CD14-positive monocyte (primary cell): ENCODE results near the gene STUM. TPM values are rescaled to one million over a fixed set of nuclear protein-coding genes. Genes with fewer than 3 reads are reported as not detected.

ENCODE experiments used
- DNase-seq, 3 donors: peaks; one replicate each; pipeline ENCODE4 v3.0.0-alpha.2; 2011 to 2022
- H2AFZ ChIP-seq: 2 replicates; pipeline ENCODE4 v1.6.0; 2012; ENCODE audit warnings: mild to moderate bottlenecking, low read depth, low read length, inconsistent platforms; ENCODE audit not compliant: insufficient read depth, poor library complexity, severe bottlenecking
- H3K27ac ChIP-seq, 2 donors: 1 replicate in 1 of 2; 2 replicates in 1 of 2; pipeline ENCODE4 v1.5.1; 2012 to 2013; ENCODE audit warnings: low read length in 2 of 2, control low read depth in 1 of 2, inconsistent platforms in 1 of 2, low read depth in 1 of 2, mild to moderate bottlenecking in 1 of 2
- H3K27me3 ChIP-seq, 2 donors: one replicate each; pipeline versions ENCODE4 v1.6.0 to v1.6.1; 2011 to 2013; ENCODE audit warnings: low read length in 2 of 2; ENCODE audit not compliant: control insufficient read depth in 2 of 2, insufficient read depth in 2 of 2
- H3K36me3 ChIP-seq, 2 donors: replicated peaks in 1 of 2; 1 replicate in 1 of 2; 2 replicates in 1 of 2; pipeline versions ENCODE4 v1.5.1 to v1.6.1; 2012 to 2013; ENCODE audit warnings: low read length in 2 of 2, control low read depth in 1 of 2, inconsistent platforms in 1 of 2, mild to moderate bottlenecking in 1 of 2; ENCODE audit not compliant: insufficient read depth in 2 of 2, control insufficient read depth in 1 of 2
- H3K4me1 ChIP-seq, 2 donors: 1 replicate in 1 of 2; 2 replicates in 1 of 2; pipeline versions ENCODE4 v1.5.1 to v1.6.1; 2012 to 2013; ENCODE audit warnings: low read length in 2 of 2, control low read depth in 1 of 2, inconsistent platforms in 1 of 2, mild to moderate bottlenecking in 1 of 2, moderate library complexity in 1 of 2; ENCODE audit not compliant: insufficient read depth in 2 of 2, control insufficient read depth in 1 of 2
- H3K4me2 ChIP-seq: replicated peaks from 2 replicates; pipeline ENCODE3; 2012; ENCODE audit warnings: low read length, moderate library complexity, mild to moderate bottlenecking; ENCODE audit not compliant: poor library complexity, severe bottlenecking; ENCODE audit errors: extremely low read depth
- H3K4me3 ChIP-seq, 3 experiments: fragments of 200-600 bp in 1 of 3; sonication (generic) in 1 of 3; replicated peaks in 1 of 3; 1 replicate in 2 of 3; 2 replicates in 1 of 3; pipeline ENCODE4 v1.5.1; 2011 to 2013; ENCODE audit warnings: low read length in 3 of 3, mild to moderate bottlenecking in 3 of 3, control low read depth in 2 of 3, low read depth in 2 of 3, inconsistent platforms in 1 of 3, moderate library complexity in 1 of 3
- H3K79me2 ChIP-seq: 2 replicates; pipeline ENCODE4 v1.6.0; 2012; ENCODE audit warnings: mild to moderate bottlenecking, control low read depth, inconsistent platforms, low read length, moderate library complexity; ENCODE audit not compliant: insufficient read depth
- H3K9ac ChIP-seq: 2 replicates; pipeline ENCODE4 v1.6.0; 2017; ENCODE audit warnings: low read length, mild to moderate bottlenecking; ENCODE audit not compliant: insufficient read depth, poor library complexity, severe bottlenecking
- H3K9me3 ChIP-seq, 2 donors: replicated peaks in 1 of 2; 1 replicate in 1 of 2; 2 replicates in 1 of 2; pipeline versions ENCODE4 v1.5.1 to v1.6.1; 2012 to 2013; ENCODE audit warnings: low read length in 2 of 2, control low read depth in 1 of 2; ENCODE audit not compliant: control insufficient read depth in 1 of 2, insufficient read depth in 1 of 2
- H4K20me1 ChIP-seq: 2 replicates; pipeline ENCODE4 v1.6.0; 2012; ENCODE audit warnings: mild to moderate bottlenecking, low read length, control low read depth, moderate library complexity; ENCODE audit not compliant: insufficient read depth
- H3K27ac Mint-ChIP-seq, 7 donors: one replicate each; pipeline ENCODE4 v1.8.0; 2020; ENCODE audit warnings: mild to moderate bottlenecking in 7 of 7, mixed read lengths in 7 of 7, moderate library complexity in 6 of 7, inconsistent platforms in 2 of 7
- H3K27me3 Mint-ChIP-seq, 3 donors: one replicate each; pipeline ENCODE4 v1.8.0; 2021 to 2022; ENCODE audit warnings: low read depth in 3 of 3, mild to moderate bottlenecking in 3 of 3, mixed read lengths in 3 of 3, moderate library complexity in 3 of 3, inconsistent platforms in 1 of 3
- H3K36me3 Mint-ChIP-seq, 2 donors: one replicate each; pipeline ENCODE4 v1.8.0; 2020; ENCODE audit warnings: mixed read lengths in 2 of 2, inconsistent platforms in 1 of 2, mild to moderate bottlenecking in 1 of 2
- H3K4me1 Mint-ChIP-seq: one replicate; pipeline ENCODE4 v1.8.0; 2020; ENCODE audit warnings: mild to moderate bottlenecking, mixed read lengths
- H3K4me3 Mint-ChIP-seq, 2 donors: one replicate each; pipeline ENCODE4 v1.8.0; 2020; ENCODE audit warnings: mild to moderate bottlenecking in 2 of 2, mixed read lengths in 2 of 2, moderate library complexity in 1 of 2
- H3K9me3 Mint-ChIP-seq, 7 donors: one replicate each; pipeline ENCODE4 v1.8.0; 2020 to 2022; ENCODE audit warnings: mixed read lengths in 7 of 7, mild to moderate bottlenecking in 6 of 7, moderate library complexity in 6 of 7, inconsistent platforms in 2 of 7
- CTCF ChIP-seq: fragments of 200-600 bp; IDR thresholded peaks from one replicate; pipeline ENCODE4 v1.8.0; 2022; ENCODE audit warnings: antibody characterized with exemption, mild to moderate bottlenecking
- WGBS: methylation state at CpG from one replicate; pipeline ENCODE4 v1.1.5; 2013; ENCODE audit warnings: missing lambda C conversion rate; ENCODE audit not compliant: insufficient coverage; 5-methylcytosine and 5-hydroxymethylcytosine counted together
- intact Hi-C, 2 donors: fragments of 100-400 bp; cut with micrococcal nuclease; formaldehyde crosslinking; loops; one replicate each; pipeline versions ENCODE4 v1.15.0 to v1.15.1; 2023
- polyA plus RNA-seq, 3 donors: library from polyadenylated mRNA; depleted of rRNA in 1 of 3; unstranded in 2 of 3; stranded (reverse) in 1 of 3; fragments of 300-500 nt in 2 of 3; fragments of >200 nt in 1 of 3; fragmentation: Illumina TruSeq in 2 of 3; gene quantifications; 1 replicate in 2 of 3; 2 replicates in 1 of 3; pipeline ENCODE4 v1.2.3, GENCODE V29; 2012 to 2021

STUM gene
- polyA plus RNA-seq, 3 donors: not detected

GRCh38 chr1:226599636-226600238 lies 51.2 kb downstream of the STUM start:
- intact Hi-C loops: no loop called here
- Histone ChIP-seq H3K27ac (no peak overlapping the region), H3K4me2 (no peak overlapping the region), H2AFZ (no peak overlapping the region), H3K4me3 (no peak overlapping the region), H3K4me1 (no peaks in the 10 kb centered on the region), H3K9me3 (no peaks in the 10 kb centered on the region), H3K36me3 (no peaks in the 10 kb centered on the region), H3K9ac (no peak overlapping the region), H3K27me3 (no peaks in the 10 kb centered on the region), H4K20me1 (no peaks in the 10 kb centered on the region), H3K79me2 (no peaks in the 10 kb centered on the region)
- Mint-ChIP-seq H3K4me3 (no peak overlapping the region), H3K4me1 (no peaks in the 10 kb centered on the region), H3K27ac (peak overlapping the region in 1 of 7 donors; percentile 20), H3K9me3 (peaks cover 0 to 3% (median 1%) of the 10 kb centered on the region in 7 donors), H3K36me3 (no peaks in the 10 kb centered on the region), H3K27me3 (peaks cover 5 to 6% (median 5%) of the 10 kb centered on the region in 3 donors)
- DNase-seq: no peak
- TF ChIP-seq CTCF: no peak

GRCh38 chr1:226600254-226600653 lies 51.7 kb downstream of the STUM start:
- Mint-ChIP-seq H3K36me3 (no peaks in the 10 kb centered on the region), H3K27ac (peak overlapping the region in 1 of 7 donors; percentile 20), H3K27me3 (peaks cover 5 to 6% (median 5%) of the 10 kb centered on the region in 3 donors), H3K4me1 (no peaks in the 10 kb centered on the region), H3K9me3 (peaks cover 0 to 2% (median under 1%) of the 10 kb centered on the region in 7 donors), H3K4me3 (no peak overlapping the region)
- H4K20me1 ChIP-seq: no peaks in the 10 kb centered on the region
- no peaks in the 10 kb centered on the region for H3K27me3 ChIP-seq
- DNase-seq: no peak
- H2AFZ ChIP-seq: no peak overlapping the region
- no peaks in the 10 kb centered on the region for H3K36me3 ChIP-seq
- no peak overlapping the region for H3K4me3 ChIP-seq
- intact Hi-C loops: no loop called here
- no peak for TF ChIP-seq CTCF
- no peak overlapping the region for H3K27ac ChIP-seq
- no peak overlapping the region for H3K4me2 ChIP-seq
- 90% methylated on average over 4 of the region's 4 CpGs for WGBS
- H3K9ac ChIP-seq: no peak overlapping the region
- H3K4me1 ChIP-seq: no peaks in the 10 kb centered on the region
- H3K79me2 ChIP-seq: no peaks in the 10 kb centered on the region
- H3K9me3 ChIP-seq: no peaks in the 10 kb centered on the region
